B cell (primary cell): ENCODE measurements around the gene MYOM1. TPM values are rescaled to one million over a fixed set of nuclear protein-coding genes. Genes with fewer than 3 reads are reported as not detected.
"Not testable (repeated sequence)": the region's sequence is repeated elsewhere in the genome, so short reads cannot be mapped to it uniquely, and the experiment has no call there.

Source experiments
- ATAC-seq: fragments of 200-7000 bp; cut with Tn5 transposase; one replicate; pipeline ENCODE4 v1.10.0; 2021; ENCODE audit warnings: low read depth, mild to moderate bottlenecking, moderate number of reproducible peaks, moderate library complexity
- CTCF ChIA-PET: fragments of 350-600 bp; sonication (Branson Sonifier 250); formaldehyde crosslinking; loops from one replicate; lab custom pipeline; 2021; ENCODE audit warnings: antibody characterized with exemption, inconsistent platforms; lab: Charles Lee
- POLR2A ChIA-PET: fragments of 350-600 bp; sonication (Branson Sonifier 250); formaldehyde crosslinking; loops from one replicate; lab custom pipeline; 2021; ENCODE audit warnings: antibody characterized with exemption; lab: Charles Lee
- DNase-seq: peaks from one replicate; pipeline ENCODE4 v3.0.0; 2013
- H2AFZ ChIP-seq: 2 replicates; pipeline ENCODE4 v1.6.1; 2012; ENCODE audit warnings: mild to moderate bottlenecking, low read depth, low read length; ENCODE audit not compliant: insufficient read depth, poor library complexity, severe bottlenecking
- H3K27ac ChIP-seq, 2 donors: 1 replicate in 1 of 2; 2 replicates in 1 of 2; pipeline ENCODE4 v1.5.1; 2012 to 2013; ENCODE audit warnings: low read length in 2 of 2, mild to moderate bottlenecking in 2 of 2, moderate library complexity in 1 of 2
- H3K27me3 ChIP-seq, 4 experiments: fragments of 200-600 bp in 1 of 4; sonication (generic) in 1 of 4; replicated peaks in 1 of 4; 1 replicate in 2 of 4; 2 replicates in 2 of 4; pipeline versions ENCODE4 v1.6.1 to v1.7.0; 2013 to 2016; ENCODE audit warnings: low read length in 3 of 4, mild to moderate bottlenecking in 2 of 4, mixed read lengths in 1 of 4, moderate library complexity in 1 of 4; ENCODE audit not compliant: insufficient read depth in 4 of 4, control insufficient read depth in 3 of 4; ENCODE audit errors: control extremely low read depth in 1 of 4
- H3K36me3 ChIP-seq, 2 experiments: replicated peaks in 1 of 2; 1 replicate in 1 of 2; 2 replicates in 1 of 2; pipeline versions ENCODE4 v1.6.1 to v1.7.1; 2013; ENCODE audit warnings: low read length in 1 of 2; ENCODE audit not compliant: insufficient read depth in 2 of 2, control insufficient read depth in 1 of 2; ENCODE audit errors: control extremely low read depth in 1 of 2, extremely low read depth in 1 of 2
- H3K4me1 ChIP-seq, 2 donors: fragments of 200-600 bp in 1 of 2; sonication (generic) in 1 of 2; 1 replicate in 1 of 2; 2 replicates in 1 of 2; pipeline versions ENCODE4 v1.5.1 to v1.6.1; 2013 to 2017; ENCODE audit warnings: low read length in 2 of 2; ENCODE audit not compliant: control insufficient read depth in 2 of 2, insufficient read depth in 2 of 2
- H3K4me2 ChIP-seq: replicated peaks from 2 replicates; pipeline ENCODE3; 2012; ENCODE audit warnings: mild to moderate bottlenecking, low read depth, low read length; ENCODE audit not compliant: poor library complexity, severe bottlenecking
- H3K4me3 ChIP-seq, 5 experiments: fragments of 200-600 bp in 1 of 5; sonication (generic) in 1 of 5; 1 replicate in 3 of 5; 2 replicates in 2 of 5; pipeline versions ENCODE4 v1.5.1 to v1.7.0; 2011 to 2016; ENCODE audit warnings: low read length in 4 of 5, mild to moderate bottlenecking in 4 of 5, low read depth in 2 of 5, control low read depth in 1 of 5, moderate library complexity in 1 of 5; ENCODE audit not compliant: insufficient read depth in 1 of 5; ENCODE audit errors: control extremely low read depth in 1 of 5, extremely low read depth in 1 of 5
- H3K79me2 ChIP-seq: fragments of 200-600 bp; sonication (generic); one replicate; pipeline ENCODE4 v1.6.0; 2016; ENCODE audit warnings: low read length; ENCODE audit not compliant: control insufficient read depth, insufficient read depth
- H3K9ac ChIP-seq: fragments of 200-600 bp; sonication (generic); 2 replicates; pipeline ENCODE4 v1.6.1; 2017; ENCODE audit warnings: mild to moderate bottlenecking, low read length, moderate library complexity
- H3K9me3 ChIP-seq, 3 donors: one replicate each; pipeline versions ENCODE4 v1.6.1 to v1.7.1; 2013; ENCODE audit warnings: low read length in 2 of 3; ENCODE audit not compliant: control insufficient read depth in 2 of 3, insufficient read depth in 1 of 3; ENCODE audit errors: control extremely low read depth in 1 of 3
- H4K20me1 ChIP-seq: 2 replicates; pipeline ENCODE4 v1.6.0; 2012; ENCODE audit warnings: mild to moderate bottlenecking, low read length; ENCODE audit not compliant: insufficient read depth, control insufficient read depth, poor library complexity, severe bottlenecking
- H3K27ac Mint-ChIP-seq: one replicate; pipeline ENCODE4 v1.8.0; 2021; ENCODE audit warnings: mixed read lengths
- H3K27me3 Mint-ChIP-seq: one replicate; pipeline ENCODE4 v1.8.0; 2021; ENCODE audit warnings: mixed read lengths
- H3K4me1 Mint-ChIP-seq: one replicate; pipeline ENCODE4 v1.8.0; 2021; ENCODE audit warnings: mixed read lengths
- H3K4me3 Mint-ChIP-seq: one replicate; pipeline ENCODE4 v1.8.0; 2021; ENCODE audit warnings: mixed read lengths
- H3K9me3 Mint-ChIP-seq: one replicate; pipeline ENCODE4 v1.8.0; 2022; ENCODE audit warnings: mixed read lengths; ENCODE audit not compliant: insufficient read depth
- CTCF ChIP-seq: fragments of 200-600 bp; IDR thresholded peaks from one replicate; pipeline ENCODE4 v1.8.0; 2022; ENCODE audit warnings: antibody characterized with exemption, mild to moderate bottlenecking
- EZH2 ChIP-seq: IDR thresholded peaks from 2 replicates; pipeline ENCODE4 v1.6.1; 2012; ENCODE audit warnings: borderline replicate concordance, low read depth, mild to moderate bottlenecking, moderate library complexity, low read length; ENCODE audit not compliant: insufficient read depth, poor library complexity, severe bottlenecking
- WGBS: methylation state at CpG from one replicate; pipeline ENCODE4 v1.1.5; 2013; ENCODE audit warnings: missing lambda C conversion rate; ENCODE audit not compliant: insufficient coverage; 5-methylcytosine and 5-hydroxymethylcytosine counted together
- intact Hi-C: fragments of 100-400 bp; cut with micrococcal nuclease; formaldehyde crosslinking; loops from one replicate; pipeline ENCODE4 v1.10.0; 2022
- polyA plus RNA-seq: library from polyadenylated mRNA; depleted of rRNA; stranded (reverse); fragments of >200 nt; gene quantifications from 2 replicates; pipeline ENCODE4 v1.2.3, GENCODE V29; 2012
- total RNA-seq, 2 donors: library from RNA; stranded (reverse); fragments of 120-200 nt in 1 of 2; gene quantifications; 1 replicate in 1 of 2; 2 replicates in 1 of 2; pipeline versions ENCODE4 v1.2.3 to v1.2.4, GENCODE V29; 2013 to 2022

Gene MYOM1
- total and polyA plus RNA-seq, 2 donors (not counting 1 experiment from before 2014, with no cell fraction given): 1.5 to 12.8 TPM

GRCh38 chr18:3027370-3027891, 192.3 kb downstream of the MYOM1 start:
- Histone ChIP-seq H3K36me3 (no peaks in the 10 kb centered on the region), H2AFZ (no peak overlapping the region), H3K9me3 (peaks cover 0 to 6% (median 0%) of the 10 kb centered on the region in 3 donors), H3K27me3 (no peaks in the 10 kb centered on the region), H3K27ac (no peak overlapping the region), H4K20me1 (no peaks in the 10 kb centered on the region), H3K4me3 (no peak overlapping the region), H3K79me2 (no peaks in the 10 kb centered on the region), H3K9ac (no peak overlapping the region), H3K4me2 (no peak overlapping the region), H3K4me1 (no peaks in the 10 kb centered on the region)
- ChIA-PET CTCF (no interaction called here), POLR2A (no interaction called here)
- DNase-seq (no peak), ATAC-seq (no peak)
- H3K4me3 Mint-ChIP-seq: no peak overlapping the region
- no peak overlapping the region for H3K27ac Mint-ChIP-seq
- TF ChIP-seq EZH2 (no peak), CTCF (no peak)
- no peaks in the 10 kb centered on the region for H3K4me1 Mint-ChIP-seq
- 91% methylated on average over 5 of the region's 11 CpGs for WGBS
- H3K27me3 Mint-ChIP-seq: no peaks in the 10 kb centered on the region
- H3K9me3 Mint-ChIP-seq: no peaks in the 10 kb centered on the region
- intact Hi-C loops: no loop called here

- no peak overlapping the region for H3K27ac ChIP-seq
- no peak overlapping the region for H3K9ac ChIP-seq
- no peaks in the 10 kb centered on the region for H3K36me3 ChIP-seq
- H3K9me3 ChIP-seq: no peaks in the 10 kb centered on the region
- H3K79me2 ChIP-seq: no peaks in the 10 kb centered on the region
- no peaks in the 10 kb centered on the region for H3K27me3 ChIP-seq
- H3K27ac Mint-ChIP-seq: no peak overlapping the region
- no peaks in the 10 kb centered on the region for H3K9me3 Mint-ChIP-seq
- DNase-seq (no peak), ATAC-seq (no peak)
- no peak overlapping the region for H3K4me2 ChIP-seq
- no peaks in the 10 kb centered on the region for H3K27me3 Mint-ChIP-seq
- H3K4me3 Mint-ChIP-seq: no peak overlapping the region
- CTCF ChIA-PET: no interaction called here
- no peaks in the 10 kb centered on the region for H4K20me1 ChIP-seq
- H3K4me1 Mint-ChIP-seq: no peaks in the 10 kb centered on the region
- H2AFZ ChIP-seq: no peak overlapping the region
- H3K4me1 ChIP-seq: no peaks in the 10 kb centered on the region
- intact Hi-C loops: no loop called here
- TF ChIP-seq EZH2: no peak
- POLR2A ChIA-PET: no interaction called here
- no CpG with 5 or more reads among the region's 2 CpGs for WGBS
- no peak overlapping the region for H3K4me3 ChIP-seq
These were observed 194.2 kb downstream of the MYOM1 start for GRCh38 chr18:3025544-3025943.

- POLR2A ChIA-PET, H3K4me1 Mint-ChIP-seq, H3K36me3 ChIP-seq, H3K4me1 ChIP-seq, H3K27ac Mint-ChIP-seq, H3K9me3 ChIP-seq, H3K9ac ChIP-seq, ATAC-seq, H2AFZ ChIP-seq, H3K27me3 ChIP-seq, H3K27ac ChIP-seq, H3K4me3 ChIP-seq, H4K20me1 ChIP-seq, H3K4me3 Mint-ChIP-seq, H3K4me2 ChIP-seq, DNase-seq, CTCF ChIA-PET, intact Hi-C loops, H3K27me3 Mint-ChIP-seq, H3K9me3 Mint-ChIP-seq, H3K79me2 ChIP-seq: not testable (repeated sequence)
- WGBS: 100% methylated on average over 2 of the region's 5 CpGs
These were observed 196.2 kb downstream of the MYOM1 start for GRCh38 chr18:3023603-3024002.
